ENCODE results near the gene UBAP2.
"Not testable (repeated sequence)": the region's sequence is repeated elsewhere in the genome, so short reads cannot be mapped to it uniquely, and the experiment has no call there.

The UBAP2 gene

GRCh38 chr9:33962468-33962867, 86.2 kb downstream of the UBAP2 start:
- DNase-seq, result not testable (repeated sequence)

- no peak for DNase-seq
Measured at GRCh38 chr9:33959725-33960124, 89.0 kb downstream of the UBAP2 start.

- no peak for DNase-seq
Measured at GRCh38 chr9:33956544-33956943, 92.1 kb downstream of the UBAP2 start.

- no peak for DNase-seq
Measured at GRCh38 chr9:33952066-33952465, 96.6 kb downstream of the UBAP2 start.

GRCh38 chr9:33950371-33950770, 98.3 kb downstream of the UBAP2 start:
- no peak for DNase-seq

GRCh38 chr9:33946779-33947535, 101.7 kb downstream of the UBAP2 start:
- no peak for DNase-seq

- DNase-seq, result no peak
Measured at GRCh38 chr9:33943389-33943788, 105.3 kb downstream of the UBAP2 start.

GRCh38 chr9:33942471-33943083, 106.1 kb downstream of the UBAP2 start:
- DNase-seq, result no peak

- DNase-seq, result no peak
Measured at GRCh38 chr9:33939924-33940874, 108.5 kb downstream of the UBAP2 start.

- no peak for DNase-seq
Measured at GRCh38 chr9:33934188-33934878, 114.4 kb downstream of the UBAP2 start.

- no peak for DNase-seq
Measured at GRCh38 chr9:33932078-33932807, 116.4 kb downstream of the UBAP2 start.

GRCh38 chr9:33931326-33931725, 117.4 kb downstream of the UBAP2 start:
- no peak for DNase-seq

- no peak for DNase-seq
Measured at GRCh38 chr9:33927694-33928093, 121.0 kb downstream of the UBAP2 start.

- no peak for DNase-seq
Measured at GRCh38 chr9:33926746-33927485, 121.8 kb downstream of the UBAP2 start.

GRCh38 chr9:33924978-33925797, 123.5 kb downstream of the UBAP2 start:
- peak; percentile 49 for DNase-seq

GRCh38 chr9:33923998-33924701, 124.5 kb downstream of the UBAP2 start:
- DNase-seq, result no peak

GRCh38 chr9:33923079-33923478, 125.6 kb downstream of the UBAP2 start:
- DNase-seq, result no peak

GRCh38 chr9:33921967-33922895, 126.5 kb downstream of the UBAP2 start:
- peak; percentile 24 for DNase-seq

Measured in hematopoietic multipotent progenitor cell treated with erythropoietin and hydrocortisone succinate and interleukin-3 and kit ligand, for 8 days (in vitro differentiated cells).